GM10248 (cell line): ENCODE results near the gene SMIM14.
A peak's percentile ranks its signal among the peaks of the same experiment; 100 is the strongest.

Experiments used
- CTCF ChIA-PET: fragments of 300-600 bp; sonication (Branson Sonifier 250); formaldehyde crosslinking; extraction: SDS; loops from one replicate; lab custom pipeline; 2021; ENCODE audit warnings: antibody characterized with exemption; lab: Yijun Ruan, JAX
- POLR2A ChIA-PET: fragments of 350-650 bp; sonication (Branson Sonifier 250); formaldehyde crosslinking; extraction: SDS; loops from one replicate; lab custom pipeline; 2020; ENCODE audit warnings: antibody characterized with exemption; lab: Yijun Ruan, JAX
- DNase-seq: peaks from one replicate; pipeline ENCODE4 v3.0.0; 2012; ENCODE audit errors: extremely low spot score
- CTCF ChIP-seq: IDR thresholded peaks from 2 replicates; pipeline ENCODE4 v1.5.1; 2012; ENCODE audit warnings: mild to moderate bottlenecking, low read depth; ENCODE audit errors: extremely low read depth, missing control alignments, control extremely low read depth

SMIM14 gene

GRCh38 chr4:39667706-39668105, 29.0 kb upstream of the SMIM14 start:
- no peak for TF ChIP-seq CTCF
- no peak for DNase-seq
- ChIA-PET CTCF (interaction anchor here (1.3 kb wide), 1 partner anchor 70 kb away, joined by 3 read pairs; no protein-coding TSS in a partner anchor), POLR2A (no interaction called here)

- POLR2A ChIA-PET: no interaction called here
- CTCF ChIA-PET: interaction anchor here (1.6 kb wide), 1 partner anchor 27 kb away, joined by 4 read pairs; no protein-coding TSS in a partner anchor
- TF ChIP-seq CTCF: no peak
- no peak for DNase-seq
These were observed 26.4 kb upstream of the SMIM14 start for GRCh38 chr4:39664828-39665731.

GRCh38 chr4:39662683-39663082, 24.0 kb upstream of the SMIM14 start:
- DNase-seq: no peak
- no peak for TF ChIP-seq CTCF
- ChIA-PET POLR2A (no interaction called here), CTCF (no interaction called here)

- ChIA-PET CTCF (no interaction called here), POLR2A (no interaction called here)
- DNase-seq: no peak
- TF ChIP-seq CTCF: no peak
These were observed 22.1 kb upstream of the SMIM14 start for GRCh38 chr4:39660757-39661156.

- DNase-seq: no peak
- no peak for TF ChIP-seq CTCF
- ChIA-PET CTCF (interaction anchor here (1.2 kb wide), 1 partner anchor 17 kb away, joined by 3 read pairs; no protein-coding TSS in a partner anchor), POLR2A (no interaction called here)
These were observed 21.4 kb upstream of the SMIM14 start for GRCh38 chr4:39660045-39660444.

GRCh38 chr4:39658756-39659155, 20.1 kb upstream of the SMIM14 start:
- DNase-seq: no peak
- ChIA-PET CTCF (interaction anchor here (0.7 to 1.5 kb wide), 2 partner anchors 38 to 190 kb away, joined by 3 to 5 read pairs; no protein-coding TSS in a partner anchor), POLR2A (no interaction called here)
- peak; percentile 8 for TF ChIP-seq CTCF
